ENCODE measurements around the gene RAPGEF5. TPM values are rescaled to one million over a fixed set of nuclear protein-coding genes. Genes with fewer than 3 reads are reported as not detected.

RAPGEF5 gene
- total RNA-seq, 2 donors from 2014 or later: 7.4 to 29.8 TPM

GRCh38 chr7:22238354-22239311 is 118.3 kb downstream of the RAPGEF5 start:
- Histone ChIP-seq H3K36me3 (no peaks in the 10 kb centered on the region), H3K4me1 (replicated peaks) (no peaks in the 10 kb centered on the region), H3K27me3 (replicated peaks; ENCODE audit: insufficient read depth) (no peaks in the 10 kb centered on the region), H3K4me3 (no peak overlapping the region), H3K27ac (no peak overlapping the region), H3K9me3 (no peaks in the 10 kb centered on the region)
- over 99% methylated on average over 3 of the region's 3 CpGs for WGBS
- no peak for DNase-seq (ENCODE audit: low spot score)
- no peak for TF ChIP-seq POLR2AphosphoS5 (IDR thresholded peaks at IDR 0.05)
- no peak for TF ChIP-seq POLR2A (IDR thresholded peaks at IDR 0.05)
- TF ChIP-seq CTCF (IDR thresholded peaks at IDR 0.05): no peak
- intact Hi-C loops (cut with DNase I): no loop called here

- 95% methylated on average over 2 of the region's 2 CpGs for WGBS
- no peak for TF ChIP-seq POLR2A (IDR thresholded peaks at IDR 0.05)
- no peak for TF ChIP-seq CTCF (IDR thresholded peaks at IDR 0.05)
- no peak for TF ChIP-seq POLR2AphosphoS5 (IDR thresholded peaks at IDR 0.05)
- no peak overlapping the region for H3K27ac ChIP-seq
Measured at GRCh38 chr7:22235134-22235533, 121.8 kb downstream of the RAPGEF5 start.

GRCh38 chr7:22234227-22234626 is 122.7 kb downstream of the RAPGEF5 start:
- Histone ChIP-seq H3K36me3 (no peaks in the 10 kb centered on the region), H3K27ac (no peak overlapping the region), H3K27me3 (replicated peaks; ENCODE audit: insufficient read depth) (no peaks in the 10 kb centered on the region), H3K9me3 (no peaks in the 10 kb centered on the region), H3K4me1 (replicated peaks) (no peaks in the 10 kb centered on the region), H3K4me3 (no peak overlapping the region)
- no peak for TF ChIP-seq CTCF (IDR thresholded peaks at IDR 0.05)
- no peak for TF ChIP-seq POLR2A (IDR thresholded peaks at IDR 0.05)
- TF ChIP-seq POLR2AphosphoS5 (IDR thresholded peaks at IDR 0.05): no peak
- intact Hi-C loops (cut with DNase I): no loop called here
- 35% methylated on average over 3 of the region's 3 CpGs for WGBS
- DNase-seq (ENCODE audit: low spot score): no peak

More at GRCh38 chr7:22235134-22235533, 121.8 kb downstream of the RAPGEF5 start:
- no peak for DNase-seq (ENCODE audit: low spot score)
- Histone ChIP-seq H3K4me3 (no peak overlapping the region), H3K36me3 (no peaks in the 10 kb centered on the region), H3K4me1 (replicated peaks) (no peaks in the 10 kb centered on the region), H3K9me3 (no peaks in the 10 kb centered on the region), H3K27me3 (replicated peaks; ENCODE audit: insufficient read depth) (no peaks in the 10 kb centered on the region)
- intact Hi-C loops (cut with DNase I): no loop called here

- no peaks in the 10 kb centered on the region for H3K36me3 ChIP-seq
- 89% methylated on average over 3 of the region's 3 CpGs for WGBS
Measured at GRCh38 chr7:22231806-22232205, 125.1 kb downstream of the RAPGEF5 start.

More at GRCh38 chr7:22231806-22232205, 125.1 kb downstream of the RAPGEF5 start:
- intact Hi-C loops (cut with DNase I): no loop called here
- no peaks in the 10 kb centered on the region for H3K27me3 ChIP-seq (replicated peaks; ENCODE audit: insufficient read depth)
- no peaks in the 10 kb centered on the region for H3K9me3 ChIP-seq
- no peaks in the 10 kb centered on the region for H3K4me1 ChIP-seq (replicated peaks)
- H3K4me3 ChIP-seq: no peak overlapping the region
- no peak overlapping the region for H3K27ac ChIP-seq
- TF ChIP-seq POLR2A (IDR thresholded peaks at IDR 0.05) (no peak), POLR2AphosphoS5 (IDR thresholded peaks at IDR 0.05) (no peak), CTCF (IDR thresholded peaks at IDR 0.05) (no peak)
- no peak for DNase-seq (ENCODE audit: low spot score)
